Kidney tubule cell (primary cell): Measurements from ENCODE around the gene CBX4.
A peak's percentile ranks its signal among the peaks of the same experiment; 100 is the strongest.

Experiments
- DNase-seq: peaks from one replicate; pipeline ENCODE4 v3.0.0-alpha.2; 2018; ENCODE audit warnings: low spot score

CBX4 gene

DNA sequence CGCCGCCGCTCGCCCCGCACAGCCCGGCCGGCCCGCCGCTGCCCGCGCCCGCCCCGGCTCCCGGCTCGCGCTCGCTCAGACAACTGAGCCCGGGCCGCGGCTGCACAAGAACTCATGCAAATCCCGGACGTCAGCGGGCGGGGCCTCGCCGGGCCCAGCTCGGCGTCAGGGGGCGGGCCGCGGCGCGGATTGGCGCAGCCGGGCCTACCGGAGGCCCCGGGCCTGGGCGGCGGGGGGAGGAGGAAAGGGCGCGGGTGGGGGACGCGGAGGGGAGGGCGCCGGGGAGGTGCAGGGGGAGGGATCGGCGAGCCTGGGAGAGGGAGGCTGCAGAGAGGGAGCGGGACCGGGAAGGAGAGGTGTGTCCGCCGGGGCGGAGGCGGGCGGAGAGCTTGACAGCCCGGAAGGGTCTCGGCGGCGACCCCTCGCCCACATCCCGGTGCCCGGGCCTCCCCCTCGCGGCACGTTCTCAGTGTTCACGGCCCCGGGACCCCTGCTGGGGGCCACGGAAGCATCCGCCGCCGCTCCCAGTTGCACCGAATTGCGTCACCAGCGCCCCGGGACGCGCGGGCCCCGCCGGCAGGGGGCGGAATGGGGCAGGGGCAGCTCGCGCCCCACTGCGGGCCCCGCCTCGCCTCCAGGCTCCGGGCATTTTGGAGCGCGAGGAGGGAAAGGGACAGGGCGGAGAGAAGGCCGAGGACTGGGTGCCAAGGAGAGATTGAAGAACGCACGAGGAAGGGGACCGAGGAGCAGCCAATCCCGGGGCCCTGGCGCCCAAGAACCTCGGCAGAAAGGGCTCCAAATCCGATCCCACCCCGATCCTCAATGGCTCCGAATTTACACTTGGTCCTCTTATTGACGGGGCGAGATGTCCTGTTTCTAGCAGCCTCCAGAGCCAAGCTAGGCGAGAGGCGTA lies at the start of gene CBX4:
Gene CBX4 (minus strand): TSS at position 85 of the 913 bp plus-strand sequence. CDS start 189 bp downstream, outside the sequence.
- peak; percentile 94 for DNase-seq

DNA sequence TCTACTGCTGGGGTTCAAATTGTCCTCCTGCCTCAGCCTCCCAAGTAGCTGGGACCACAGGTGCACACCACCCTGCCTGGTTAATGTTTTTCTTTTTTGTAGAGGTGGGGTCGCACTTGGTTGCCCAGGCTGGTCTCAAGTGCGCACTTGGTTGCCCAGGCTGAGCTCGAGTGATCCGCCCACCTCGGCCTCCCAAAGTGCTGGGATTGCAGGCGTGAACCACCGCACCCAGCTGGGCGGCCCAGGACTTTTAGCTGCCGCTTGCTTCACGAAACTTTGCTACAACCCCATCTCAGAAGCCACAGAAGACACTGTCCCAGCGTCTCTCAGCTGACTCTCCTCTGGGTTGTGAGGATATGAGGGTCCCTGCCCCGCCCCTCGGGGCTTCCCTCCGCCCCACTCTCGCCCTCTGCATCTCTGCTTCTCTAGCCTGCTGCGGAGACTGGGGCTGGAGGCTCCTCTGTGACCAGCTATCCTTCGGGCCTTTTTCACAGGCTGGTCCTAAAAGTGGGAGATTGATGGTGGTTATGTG lies 48.8 kb upstream of the CBX4 start:
- no peak for DNase-seq

DNA sequence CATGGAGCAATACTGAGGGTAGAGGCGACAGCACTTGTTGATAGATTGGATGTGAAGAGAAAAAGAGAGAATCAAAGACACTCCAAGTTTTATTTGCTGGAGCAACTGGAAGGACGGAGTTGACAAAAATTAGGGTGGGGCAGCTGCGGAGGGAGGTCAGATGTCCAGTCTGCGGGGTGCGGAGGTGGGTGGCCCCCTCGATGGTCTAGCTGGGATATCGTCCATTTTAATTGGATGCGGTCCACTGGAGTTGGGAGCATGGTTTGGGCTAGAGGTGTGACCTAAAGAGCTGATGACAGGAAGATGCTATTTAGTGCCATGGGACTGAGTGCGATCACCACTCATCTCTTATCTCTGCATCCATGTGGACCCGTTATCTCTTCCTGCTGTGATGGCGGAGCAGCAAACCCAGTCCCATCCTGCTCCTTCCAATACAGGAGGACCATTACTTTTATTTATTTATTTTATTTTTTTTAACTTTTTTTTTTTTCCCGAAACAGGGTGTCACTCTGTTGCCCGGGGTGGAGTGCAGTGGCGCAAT lies 48.3 kb upstream of the CBX4 start:
- no peak for DNase-seq

DNA sequence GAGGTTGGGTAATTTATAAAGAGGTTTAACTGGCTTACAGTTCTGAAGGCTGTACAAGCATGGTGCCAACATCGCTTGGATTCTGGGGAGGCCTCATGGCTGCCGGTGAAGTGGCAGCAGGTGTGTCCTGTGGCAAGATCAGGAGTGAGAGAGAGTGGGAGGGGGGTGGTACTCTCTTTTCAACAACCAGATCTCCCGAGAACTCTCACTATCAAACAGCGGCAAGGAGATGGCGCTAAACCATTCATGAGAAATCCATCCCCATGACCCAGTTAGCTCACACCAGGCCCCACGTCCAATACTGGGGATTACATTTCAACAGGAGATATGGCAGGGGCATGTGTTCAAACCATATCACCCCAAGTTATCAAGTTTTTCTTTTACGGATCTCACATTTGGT lies 44.0 kb upstream of the CBX4 start:
- DNase-seq, result no peak

DNA sequence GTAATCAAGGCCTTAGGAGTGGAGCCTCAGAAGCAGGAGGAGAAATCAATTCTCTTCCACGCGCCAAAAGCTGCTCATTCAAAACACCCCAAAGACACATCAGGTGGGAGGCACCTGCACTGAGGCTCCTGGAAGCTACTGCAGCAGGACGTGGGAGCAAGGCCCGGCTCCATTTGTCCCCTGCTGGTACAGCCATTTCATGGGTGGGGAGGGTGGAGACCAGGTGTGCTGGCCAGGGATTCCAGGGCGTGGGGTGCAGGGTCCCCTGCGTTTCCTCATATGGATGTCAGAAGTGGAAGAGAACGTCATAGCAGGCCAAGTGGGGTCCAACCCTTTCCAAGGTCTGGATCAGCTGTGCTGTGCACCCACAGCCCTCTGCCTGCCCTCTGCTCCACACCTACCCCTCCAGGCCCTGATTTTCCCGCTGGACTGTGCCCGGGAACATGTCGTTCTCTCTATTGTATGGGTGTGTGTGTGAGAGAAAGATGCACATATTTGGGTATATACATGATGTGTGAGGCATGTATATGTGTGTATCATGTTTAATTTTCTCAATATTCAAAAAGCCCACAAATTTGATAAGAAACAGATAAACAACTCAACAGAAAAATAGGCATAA lies 39.2 kb upstream of the CBX4 start:
- DNase-seq, result no peak

DNA sequence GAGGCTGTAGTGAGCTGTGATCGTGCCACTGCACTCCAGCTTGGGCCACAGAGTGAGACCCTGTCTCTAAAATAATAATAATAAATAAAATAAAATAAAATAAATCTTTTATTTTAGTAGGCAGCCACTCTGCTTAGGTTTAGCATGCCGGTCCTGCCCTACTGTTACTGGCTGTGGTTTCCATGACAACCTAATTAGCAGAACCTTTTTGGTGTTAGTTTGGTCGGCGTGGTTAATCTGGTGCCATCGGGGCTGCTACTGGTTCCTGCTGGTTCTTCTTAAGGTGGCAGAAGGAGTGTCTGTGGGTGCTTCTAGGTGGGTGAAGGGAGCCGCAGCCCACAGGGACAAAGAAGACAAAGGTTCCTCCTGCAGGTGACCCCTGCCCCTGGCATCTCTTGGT lies 37.8 kb upstream of the CBX4 start:
- DNase-seq, result no peak

DNA sequence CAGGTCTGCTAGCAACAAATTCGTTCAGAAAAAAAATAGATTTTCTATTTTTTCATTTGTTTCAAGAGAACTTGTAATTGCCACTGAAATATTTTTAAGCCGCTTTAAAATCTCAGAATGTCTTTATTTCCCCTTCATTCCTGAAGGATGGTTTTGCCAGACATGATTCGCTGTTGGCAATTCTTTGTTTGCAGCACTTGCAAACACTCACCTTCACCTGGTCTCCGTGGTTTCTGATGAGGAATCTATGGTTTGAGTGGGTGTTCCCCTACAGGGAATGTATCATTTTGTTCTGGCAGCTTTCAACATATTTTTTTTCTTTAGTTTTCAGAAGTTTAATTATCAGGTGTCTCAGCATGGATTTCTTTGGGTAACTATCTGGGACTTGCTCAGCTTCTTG lies 36.3 kb upstream of the CBX4 start:
- DNase-seq, result peak; percentile 34

DNA sequence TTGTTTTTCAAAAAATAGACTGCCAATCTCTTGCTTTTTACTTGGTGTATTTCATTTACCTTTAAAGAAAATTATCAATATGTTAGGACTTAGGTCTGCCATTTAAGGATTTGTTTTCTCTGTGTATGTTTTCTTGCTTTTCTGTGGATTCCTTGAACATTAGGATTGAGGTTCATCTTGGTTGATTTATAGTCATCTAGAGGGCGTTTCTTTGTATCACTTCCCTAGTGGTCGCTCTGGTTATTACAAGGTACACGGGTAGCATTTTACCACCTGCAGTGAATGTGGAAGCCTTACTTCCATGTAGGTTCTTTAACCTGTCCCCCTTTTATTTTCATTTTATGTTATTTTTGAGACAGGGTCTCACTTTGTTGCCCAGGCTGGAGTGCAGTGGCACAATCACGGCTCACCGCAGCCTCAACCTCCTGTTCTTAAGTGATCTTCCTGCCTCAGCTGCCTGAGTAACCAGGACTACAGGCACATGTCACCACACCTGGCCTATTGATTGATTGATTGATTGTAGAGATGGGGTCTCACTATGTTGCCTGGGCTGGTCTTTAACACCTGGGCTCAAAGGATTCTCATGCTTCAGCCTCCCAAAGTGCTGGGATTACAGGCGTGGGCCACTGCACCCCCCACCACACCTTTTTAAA lies 35.2 kb upstream of the CBX4 start:
- DNase-seq, result peak; percentile 39

DNA sequence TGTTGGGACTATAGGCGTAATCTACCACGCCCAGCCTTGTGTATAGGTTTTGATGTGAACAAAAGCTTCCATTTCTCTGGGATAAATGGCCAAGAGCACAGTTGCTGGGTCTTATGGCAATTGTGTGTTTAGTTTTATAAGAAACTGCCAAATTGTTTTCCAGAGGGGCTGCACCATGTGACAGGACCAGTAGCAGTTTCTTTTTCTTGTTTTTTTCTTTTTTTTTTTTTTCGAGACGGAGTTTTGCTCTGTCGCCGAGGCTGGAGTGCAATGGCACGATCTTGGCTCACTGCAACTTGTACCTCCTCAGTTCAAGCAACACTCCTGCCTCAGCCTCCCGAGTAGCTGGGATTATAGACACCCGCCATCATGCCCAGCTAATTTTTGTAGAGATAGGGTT lies 34.3 kb upstream of the CBX4 start:
- DNase-seq, result no peak

DNA sequence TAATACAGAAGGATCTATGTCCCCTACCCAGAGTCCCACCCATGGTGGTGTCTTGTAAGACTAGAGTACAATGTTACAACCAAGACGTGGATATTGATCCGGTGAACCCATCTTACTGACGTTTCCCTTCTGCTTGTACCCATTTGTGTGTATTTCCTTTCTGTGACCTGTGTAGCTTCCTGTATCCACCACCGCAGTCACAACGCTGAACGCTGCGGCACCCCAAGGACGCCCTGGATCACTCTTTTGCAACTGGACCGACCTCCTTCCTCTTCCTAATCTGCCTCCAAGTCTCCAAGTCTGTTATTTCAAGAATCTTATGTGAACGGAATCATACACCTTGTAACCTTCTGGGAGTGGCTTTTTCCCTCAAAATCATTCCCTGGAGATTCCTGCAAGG lies 33.5 kb upstream of the CBX4 start:
- no peak for DNase-seq

DNA sequence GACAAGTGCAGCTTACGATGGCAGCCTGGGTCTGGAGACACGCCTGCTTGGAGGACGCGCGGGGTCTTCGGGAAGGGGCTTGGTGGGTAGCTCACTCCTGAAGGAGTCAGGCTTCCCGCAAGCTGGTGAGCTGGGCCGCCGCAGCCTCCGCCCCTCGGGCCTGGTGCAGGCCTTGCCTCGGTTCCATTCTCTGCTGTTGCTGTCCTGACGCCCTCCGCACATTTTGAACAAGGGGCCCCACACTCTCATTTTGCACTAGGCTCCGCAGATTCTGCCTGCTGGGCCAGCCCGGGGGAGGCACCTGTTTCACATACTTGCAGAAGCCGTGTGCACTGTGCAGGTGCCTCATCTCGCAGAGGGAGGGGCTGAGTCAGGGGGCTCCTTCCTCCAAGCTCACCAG lies 31.9 kb upstream of the CBX4 start:
- DNase-seq, result no peak

DNA sequence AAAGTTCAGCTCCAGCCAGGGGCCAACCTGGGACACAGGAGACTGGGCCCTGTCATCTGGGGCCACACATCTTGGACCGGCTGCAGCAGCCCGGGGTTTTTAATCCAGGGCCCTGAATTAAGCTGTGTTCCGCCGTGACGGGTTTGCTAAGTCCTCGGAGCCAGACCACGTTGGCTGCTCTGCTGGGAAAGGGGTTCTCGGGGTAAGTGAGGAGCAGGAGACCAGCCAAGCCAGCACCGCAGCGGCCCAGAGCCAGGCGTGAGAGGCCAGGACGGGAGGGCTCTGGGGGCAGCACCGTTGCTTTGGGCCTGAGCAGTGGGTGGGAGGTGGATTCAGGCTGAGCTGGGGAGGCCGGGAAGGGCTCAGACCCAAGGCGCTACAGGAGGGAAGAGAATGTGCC lies 31.3 kb upstream of the CBX4 start:
- DNase-seq, result no peak

DNA sequence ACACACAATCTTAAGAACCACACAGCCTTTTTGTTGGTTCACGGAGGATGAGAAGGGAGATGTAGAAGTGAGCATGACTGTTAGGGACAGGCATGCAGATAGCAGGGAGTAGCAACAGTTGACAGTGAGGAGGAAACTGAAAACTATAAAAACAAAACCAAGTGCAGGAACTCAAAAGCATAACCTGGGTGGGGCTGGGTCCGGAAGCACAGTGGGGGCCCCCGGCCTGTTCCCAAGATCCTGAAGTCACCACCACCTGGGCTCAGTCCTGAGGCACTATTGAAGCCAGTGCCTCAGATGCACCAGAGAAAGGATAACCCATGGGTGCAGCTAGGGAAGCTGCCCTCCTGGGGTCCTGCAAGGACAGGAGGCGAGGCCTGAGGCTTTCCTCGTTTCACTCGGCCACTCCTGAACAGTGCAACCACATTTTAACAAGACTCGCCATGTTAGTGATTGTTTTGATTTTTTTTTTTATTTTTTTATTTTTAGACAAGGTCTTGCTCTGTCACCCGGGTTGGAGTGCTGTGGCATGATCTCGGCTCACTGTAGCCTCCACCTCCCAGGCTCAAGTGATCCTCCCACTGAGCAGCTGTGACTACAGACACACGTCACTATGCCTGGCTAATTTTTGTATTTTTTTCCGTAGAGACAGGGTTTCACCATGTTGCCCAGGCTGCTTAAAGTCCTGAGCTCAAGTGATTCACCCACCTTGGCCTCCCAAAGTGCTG lies 27.7 kb upstream of the CBX4 start:
- DNase-seq, result no peak

DNA sequence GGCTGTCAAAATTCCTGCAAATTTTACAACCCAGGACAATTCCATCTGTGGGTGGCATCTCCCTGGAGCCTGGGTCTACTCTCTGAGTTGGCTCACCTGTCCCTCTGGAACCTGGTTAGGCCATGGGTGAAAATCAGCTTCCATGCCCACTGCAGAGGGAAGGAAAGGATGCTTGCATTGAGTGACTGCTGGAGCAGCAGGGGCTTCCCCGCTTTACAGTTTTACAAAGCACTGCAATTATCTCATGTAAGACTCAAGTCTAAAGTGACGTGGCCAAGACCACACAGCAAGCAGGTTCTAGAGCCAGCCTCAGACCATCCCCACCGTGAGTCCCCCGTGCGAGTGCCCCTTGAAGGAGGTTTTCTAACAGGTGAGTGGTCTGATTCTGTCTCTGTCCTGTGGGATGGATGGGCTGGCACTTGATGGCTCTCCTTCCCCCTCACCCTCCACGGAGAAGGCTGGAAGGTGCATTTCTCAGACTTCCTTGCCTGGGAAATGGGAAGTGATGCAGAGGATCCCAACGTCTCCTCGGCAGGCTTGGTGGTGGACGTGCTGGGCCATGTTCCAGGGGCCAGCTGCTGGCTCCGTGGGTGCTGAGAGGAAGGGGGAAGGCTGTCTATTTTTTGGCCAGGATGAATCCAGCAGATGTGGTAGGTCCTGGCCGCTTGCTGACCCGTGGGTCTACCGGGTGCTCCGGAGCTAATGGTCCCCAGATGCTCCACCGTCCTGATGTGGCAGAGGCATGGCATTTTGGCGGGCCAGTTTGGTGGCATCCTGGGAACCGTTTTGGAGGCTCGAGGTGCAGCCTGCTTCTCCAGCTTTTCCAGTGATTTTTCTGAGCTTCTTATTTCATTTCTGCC lies 26.3 kb upstream of the CBX4 start:
- no peak for DNase-seq

DNA sequence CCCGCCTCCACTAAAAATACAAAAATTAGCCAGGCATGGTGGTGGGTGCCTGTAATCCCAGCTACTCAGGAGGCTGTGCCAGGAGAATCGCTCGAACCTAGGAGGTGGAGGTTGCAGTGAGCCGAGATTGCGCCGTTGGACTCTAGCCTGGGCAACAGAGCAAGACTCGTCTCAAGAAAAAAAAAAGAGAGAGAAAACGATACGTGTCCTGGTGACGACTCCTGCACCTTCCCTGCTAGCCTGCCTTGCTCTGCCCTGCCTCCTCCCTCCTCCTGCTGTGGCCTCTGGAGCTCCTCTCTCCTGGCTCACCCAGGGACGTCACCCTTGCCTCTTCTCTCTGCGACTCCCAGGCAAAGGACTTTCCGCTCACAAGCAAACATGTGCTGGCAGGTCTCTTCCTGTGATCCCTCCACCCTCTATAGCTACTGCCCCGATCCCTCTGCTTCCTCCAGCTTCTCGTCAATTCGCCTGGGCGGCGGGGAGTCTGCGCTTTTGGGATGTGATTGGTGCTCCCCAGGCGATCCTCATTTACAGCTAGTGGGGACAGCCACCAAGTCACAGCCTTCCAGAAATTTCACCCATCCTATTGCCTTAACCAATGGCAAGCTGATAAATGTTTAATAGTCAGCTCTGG lies 25.5 kb upstream of the CBX4 start:
- DNase-seq, result no peak

DNA sequence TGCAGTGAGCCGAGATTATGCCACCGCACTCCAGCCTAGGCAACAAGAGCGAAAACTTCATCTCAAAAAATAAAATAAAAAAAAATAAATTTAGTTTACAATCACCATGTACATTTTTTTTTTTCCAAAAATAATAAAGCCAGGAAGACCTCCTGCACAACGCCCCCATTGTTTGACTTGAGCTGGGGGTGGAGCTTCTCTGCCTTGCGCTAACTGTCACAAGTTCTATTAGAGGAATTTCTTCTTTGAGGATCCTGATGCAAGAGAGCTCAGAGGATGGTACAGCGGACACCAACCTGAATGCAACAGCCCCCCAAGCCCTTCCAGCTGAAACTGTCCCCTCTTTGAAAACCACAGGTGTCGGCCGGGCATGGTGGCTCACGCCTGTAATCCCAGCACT lies 24.9 kb upstream of the CBX4 start:
- no peak for DNase-seq

DNA sequence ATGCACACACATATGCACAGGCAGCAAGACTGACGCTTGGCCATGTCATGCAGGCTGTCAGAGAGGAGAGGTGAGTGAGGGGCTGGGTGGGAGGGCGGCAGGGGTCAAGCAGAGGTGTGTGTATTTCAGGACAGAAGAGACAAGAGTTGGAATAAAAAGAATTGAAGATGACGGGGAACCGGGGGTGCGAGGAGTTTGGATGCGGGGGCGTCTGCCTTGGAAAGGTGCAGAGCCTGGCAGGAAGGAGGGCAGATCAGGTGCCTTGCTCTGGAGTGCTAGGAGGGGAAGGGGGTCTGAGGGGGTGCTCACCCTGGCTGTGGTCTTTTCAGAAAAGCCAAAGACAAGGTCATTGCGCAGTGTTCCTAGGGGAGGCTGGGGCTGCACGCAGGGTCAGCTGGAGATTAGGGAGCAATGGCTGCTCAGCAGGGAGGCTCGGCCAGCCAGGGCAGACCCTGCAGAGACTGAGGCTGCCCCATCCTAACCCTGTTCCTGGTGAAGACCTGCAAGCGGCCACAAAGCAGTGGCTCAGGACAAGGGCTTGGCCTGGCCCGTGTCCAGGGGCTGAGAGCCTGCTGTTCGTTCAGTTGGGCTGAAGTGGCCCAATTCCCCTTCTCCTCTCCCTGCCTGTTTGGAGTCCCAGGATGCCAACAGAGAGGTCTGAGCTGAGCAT lies 23.7 kb upstream of the CBX4 start:
- DNase-seq, result no peak

DNA sequence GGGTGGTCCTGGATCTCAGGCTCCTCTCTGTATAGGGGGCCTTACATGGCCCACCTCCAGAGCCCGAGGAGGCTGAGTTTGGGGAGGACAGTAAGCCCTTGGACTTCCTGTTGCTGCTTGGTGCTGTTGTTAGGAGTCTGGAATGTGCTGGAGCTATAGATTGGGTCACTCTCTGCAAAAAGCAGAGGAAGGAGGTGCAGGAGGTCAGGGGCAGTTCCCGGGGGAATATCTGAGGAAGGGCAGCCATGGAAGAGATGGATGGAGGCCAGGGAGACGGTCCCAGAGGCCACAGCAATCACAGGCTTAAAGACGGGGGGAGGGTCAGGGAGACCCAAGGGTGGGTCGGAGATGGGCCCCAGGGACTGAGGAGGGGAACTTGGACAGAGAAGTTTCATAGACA lies 23.0 kb upstream of the CBX4 start:
- DNase-seq, result no peak

DNA sequence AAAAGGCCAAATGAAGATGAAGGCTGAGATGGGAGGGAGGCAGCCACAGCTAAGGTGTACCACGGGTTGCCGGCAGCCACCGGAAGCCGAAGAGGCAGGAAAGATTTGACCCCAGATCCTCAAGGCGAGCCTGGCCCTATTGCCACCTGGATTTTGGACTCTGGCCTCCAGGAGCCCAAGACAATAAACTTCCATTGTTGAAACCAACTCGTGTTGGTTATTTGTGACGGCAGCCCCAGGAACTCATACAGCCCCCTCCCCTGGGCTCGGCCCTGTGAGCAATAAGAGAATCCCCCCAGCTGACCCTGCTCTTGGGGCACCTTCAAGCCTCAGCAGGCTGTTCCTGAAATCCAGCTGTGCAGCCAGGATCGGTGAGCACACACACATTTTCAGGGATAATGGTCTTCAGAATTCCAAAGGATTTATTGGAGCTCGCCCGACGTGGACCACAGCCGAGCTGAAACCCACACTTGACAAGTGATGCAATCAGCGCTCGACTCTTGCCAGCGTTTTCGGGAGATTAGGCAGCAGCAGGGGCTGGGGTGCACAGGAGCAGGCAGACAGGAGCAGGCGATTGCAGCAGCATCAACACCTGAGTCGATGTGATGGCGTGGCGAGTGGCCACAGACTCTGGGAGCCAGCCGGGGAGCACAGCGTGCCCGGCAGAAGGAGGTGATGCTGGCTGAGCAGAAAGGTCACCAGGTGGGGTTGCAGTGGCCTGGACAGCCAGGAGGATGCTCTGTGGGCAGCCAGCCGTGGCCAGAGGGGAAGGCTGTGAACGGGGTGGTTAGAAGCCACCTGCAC lies 22.4 kb upstream of the CBX4 start:
- DNase-seq, result no peak
